ENCODE data around the gene KIRREL3. TPM values are rescaled to one million over a fixed set of nuclear protein-coding genes. Genes with fewer than 3 reads are reported as not detected.

KIRREL3 gene
- polyA plus RNA-seq, 3 donors, result 2.1 to 2.6 (median 2.5) TPM

GRCh38 chr11:126711977-126712625 is 288.5 kb downstream of the KIRREL3 start:
- DNase-seq (ENCODE audit: extremely low read depth in 1 of 11, low read depth in 9 of 11, low spot score in 4 of 11), result no peak

- no peak for DNase-seq (ENCODE audit: extremely low read depth in 1 of 11, low read depth in 9 of 11, low spot score in 4 of 11)
These were observed 289.7 kb downstream of the KIRREL3 start for GRCh38 chr11:126710804-126711399.

DNA sequence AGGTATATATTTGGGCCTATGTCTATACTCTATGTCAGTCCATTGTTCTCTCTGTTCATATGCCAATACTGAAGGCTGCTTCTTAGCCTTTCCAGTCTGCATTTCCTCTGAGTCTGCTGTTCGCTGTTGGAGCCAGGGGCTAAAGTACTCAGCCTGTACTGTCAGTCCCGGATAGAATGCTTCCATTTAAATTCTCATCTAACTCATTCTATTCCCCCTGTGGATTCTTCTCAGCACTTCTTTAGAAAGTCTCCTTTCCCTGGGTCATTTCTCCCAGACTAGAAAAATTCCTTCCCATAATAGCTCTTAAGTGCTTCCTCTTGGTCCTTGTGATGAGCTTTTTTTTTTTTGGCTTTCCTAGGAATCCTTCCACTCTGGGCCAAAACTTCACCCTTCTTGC is 293.1 kb downstream of the KIRREL3 start:
- no peak for DNase-seq (ENCODE audit: extremely low read depth in 1 of 11, low read depth in 9 of 11, low spot score in 4 of 11)

- peak in 1 of 11 donors; percentile 10 for DNase-seq (ENCODE audit: extremely low read depth in 1 of 11, low read depth in 9 of 11, low spot score in 4 of 11)
These were observed 296.5 kb downstream of the KIRREL3 start for GRCh38 chr11:126704096-126704495.

DNA sequence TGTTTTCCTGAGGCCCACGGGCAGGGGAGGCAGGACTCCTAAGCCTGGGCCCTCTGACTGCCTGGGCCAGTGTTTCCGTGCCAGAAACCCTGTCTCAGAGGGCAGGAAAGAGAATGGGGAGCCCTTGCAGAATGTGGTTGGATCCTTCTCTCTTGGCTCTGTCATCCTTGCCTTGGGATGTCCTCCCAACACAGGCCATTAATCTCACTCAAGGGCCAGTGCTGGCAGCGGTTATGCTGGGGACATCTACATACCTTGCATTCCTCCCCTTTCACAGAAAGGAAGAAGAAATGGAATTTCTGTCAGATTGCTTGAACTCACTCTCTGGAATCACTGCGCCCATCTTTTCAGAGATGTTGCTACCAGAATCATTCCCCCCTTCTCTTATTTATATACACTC is 296.9 kb downstream of the KIRREL3 start:
- DNase-seq (ENCODE audit: extremely low read depth in 1 of 11, low read depth in 9 of 11, low spot score in 4 of 11), result no peak

DNA sequence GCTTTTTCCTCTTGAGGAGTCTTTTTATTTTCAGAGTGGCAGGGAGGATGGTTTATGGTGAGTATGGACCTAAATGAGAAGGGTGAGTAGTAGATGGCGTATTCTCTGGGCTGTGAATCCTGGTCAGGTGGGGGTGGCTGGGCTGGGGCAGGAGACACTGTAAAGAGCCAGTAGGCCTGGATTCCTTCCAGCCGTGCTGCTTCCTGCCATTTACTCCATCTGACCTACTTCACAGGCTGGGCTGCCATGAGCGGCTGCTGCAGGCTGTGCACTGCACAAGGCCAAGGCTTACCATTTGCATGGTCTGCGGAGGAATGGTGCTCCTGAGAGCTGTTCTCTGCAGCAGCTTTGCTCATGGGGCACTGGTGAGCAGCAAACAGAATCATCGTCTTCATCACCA is 297.6 kb downstream of the KIRREL3 start:
- DNase-seq (ENCODE audit: extremely low read depth in 1 of 11, low read depth in 9 of 11, low spot score in 4 of 11), result peak in 1 of 11 donors; percentile 12

GRCh38 chr11:126702165-126702720 is 298.3 kb downstream of the KIRREL3 start:
- no peak for DNase-seq (ENCODE audit: extremely low read depth in 1 of 11, low read depth in 9 of 11, low spot score in 4 of 11)

DNA sequence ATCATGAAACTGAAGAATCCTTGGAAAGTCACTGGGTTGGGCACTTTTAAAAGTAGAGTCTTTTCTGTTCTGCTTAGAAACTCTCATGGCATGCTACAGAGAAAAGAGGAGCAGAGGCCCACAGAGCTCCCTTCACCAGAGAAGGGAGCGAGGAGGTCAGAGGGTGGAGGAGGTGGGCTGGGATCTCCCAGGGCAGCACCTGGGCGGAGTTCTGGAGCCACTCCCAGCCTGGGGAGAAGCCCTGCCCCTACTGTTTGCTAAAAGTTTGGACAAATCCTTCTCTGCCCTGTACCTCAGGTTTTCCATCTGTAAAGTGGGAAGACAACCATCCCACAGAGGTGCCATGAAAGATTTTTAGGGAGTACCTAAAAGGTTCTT is 299.1 kb downstream of the KIRREL3 start:
- no peak for DNase-seq (ENCODE audit: extremely low read depth in 1 of 11, low read depth in 9 of 11, low spot score in 4 of 11)

- DNase-seq (ENCODE audit: extremely low read depth in 1 of 11, low read depth in 9 of 11, low spot score in 4 of 11), result no peak
These were observed 299.6 kb downstream of the KIRREL3 start for GRCh38 chr11:126700768-126701519.

- no peak for DNase-seq (ENCODE audit: extremely low read depth in 1 of 11, low read depth in 9 of 11, low spot score in 4 of 11)
These were observed 302.0 kb downstream of the KIRREL3 start for GRCh38 chr11:126698576-126698975.

DNA sequence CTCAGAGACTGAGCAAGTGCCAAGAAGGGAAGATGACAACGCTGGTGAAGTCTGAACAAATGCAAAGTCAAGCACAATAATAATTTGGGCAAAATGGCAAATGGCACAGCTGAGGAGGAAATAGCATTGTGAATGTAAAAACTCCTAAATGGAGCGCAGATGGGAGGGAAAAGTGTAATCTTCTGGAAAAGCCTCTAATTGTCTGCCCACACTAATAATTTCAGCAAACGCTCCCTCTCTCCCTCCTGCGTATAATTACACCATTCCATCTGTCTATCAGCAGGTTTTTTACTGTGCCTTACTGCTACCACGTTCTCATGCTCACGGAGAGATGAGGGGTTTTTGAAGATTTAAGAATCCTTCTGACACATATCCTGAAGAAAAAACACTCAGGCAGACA is 302.6 kb downstream of the KIRREL3 start:
- DNase-seq (ENCODE audit: extremely low read depth in 1 of 11, low read depth in 9 of 11, low spot score in 4 of 11), result no peak

DNA sequence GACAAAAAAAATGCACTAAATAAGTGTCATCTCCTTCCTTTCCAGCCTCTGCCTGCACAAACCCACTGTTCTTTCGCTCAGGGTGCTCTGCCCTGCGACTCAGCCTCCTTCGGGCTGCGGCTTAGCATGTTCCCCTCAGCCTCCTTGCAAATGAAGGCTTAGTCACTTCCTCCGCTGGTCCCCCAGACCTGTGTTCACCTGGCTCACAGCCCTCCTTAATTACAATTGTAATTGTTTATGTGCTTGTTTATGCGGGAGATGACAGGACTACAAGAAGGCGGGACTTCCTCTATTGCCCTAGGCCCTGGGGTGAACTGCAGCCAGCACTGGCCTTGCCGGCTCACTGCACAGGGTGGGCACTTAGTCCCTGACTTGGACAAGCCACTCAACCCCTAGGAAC is 303.6 kb downstream of the KIRREL3 start:
- DNase-seq (ENCODE audit: extremely low read depth in 1 of 11, low read depth in 9 of 11, low spot score in 4 of 11), result no peak

DNA sequence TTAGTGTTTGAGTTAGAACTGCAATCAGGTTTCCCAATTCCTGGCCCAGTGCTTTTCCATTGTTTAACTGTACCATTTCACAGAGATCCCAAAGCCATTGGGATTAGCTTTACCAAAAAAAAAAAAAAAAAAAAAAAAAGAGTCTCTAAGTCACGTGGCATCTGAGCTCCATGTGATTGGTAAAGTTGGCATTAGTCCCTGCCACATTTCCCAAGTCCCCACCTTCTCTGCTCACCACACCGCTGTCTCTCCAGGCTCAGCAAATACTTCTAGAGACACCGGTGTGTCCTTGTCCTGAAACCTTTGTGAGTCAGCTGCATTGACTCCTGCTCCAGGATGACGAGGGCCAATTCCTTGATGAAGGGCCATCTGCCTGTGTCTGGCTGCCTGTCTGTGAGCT is 305.3 kb downstream of the KIRREL3 start:
- no peak for DNase-seq (ENCODE audit: extremely low read depth in 1 of 11, low read depth in 9 of 11, low spot score in 4 of 11)

GRCh38 chr11:126694065-126694625 is 306.4 kb downstream of the KIRREL3 start:
- no peak for DNase-seq (ENCODE audit: extremely low read depth in 1 of 11, low read depth in 9 of 11, low spot score in 4 of 11)

- no peak for DNase-seq (ENCODE audit: extremely low read depth in 1 of 11, low read depth in 9 of 11, low spot score in 4 of 11)
These were observed 313.1 kb downstream of the KIRREL3 start for GRCh38 chr11:126687477-126687876.

- no peak for DNase-seq (ENCODE audit: extremely low read depth in 1 of 11, low read depth in 9 of 11, low spot score in 4 of 11)
These were observed 313.6 kb downstream of the KIRREL3 start for GRCh38 chr11:126686938-126687337.

- no peak for DNase-seq (ENCODE audit: extremely low read depth in 1 of 11, low read depth in 9 of 11, low spot score in 4 of 11)
These were observed 316.5 kb downstream of the KIRREL3 start for GRCh38 chr11:126683766-126684728.

DNA sequence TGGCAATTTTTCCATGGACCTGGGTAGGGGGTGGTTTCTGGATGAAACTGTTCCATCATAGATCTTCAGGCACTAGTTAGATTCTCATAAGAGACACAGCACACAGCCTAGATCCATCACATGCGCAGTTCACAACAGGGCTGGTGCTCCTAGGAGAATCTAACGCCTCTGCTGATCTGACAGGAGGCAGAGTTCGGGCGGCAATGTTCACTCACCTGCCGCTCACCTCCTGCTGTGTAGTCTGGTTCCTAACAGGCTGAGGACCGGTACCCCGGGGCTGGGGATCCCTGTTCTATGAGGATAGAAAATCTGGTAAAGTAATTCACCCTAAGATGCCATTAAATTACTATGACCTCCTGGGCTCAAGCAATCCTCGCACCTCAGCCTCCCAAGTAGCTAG is 318.0 kb downstream of the KIRREL3 start:
- no peak for DNase-seq (ENCODE audit: extremely low read depth in 1 of 11, low read depth in 9 of 11, low spot score in 4 of 11)

DNA sequence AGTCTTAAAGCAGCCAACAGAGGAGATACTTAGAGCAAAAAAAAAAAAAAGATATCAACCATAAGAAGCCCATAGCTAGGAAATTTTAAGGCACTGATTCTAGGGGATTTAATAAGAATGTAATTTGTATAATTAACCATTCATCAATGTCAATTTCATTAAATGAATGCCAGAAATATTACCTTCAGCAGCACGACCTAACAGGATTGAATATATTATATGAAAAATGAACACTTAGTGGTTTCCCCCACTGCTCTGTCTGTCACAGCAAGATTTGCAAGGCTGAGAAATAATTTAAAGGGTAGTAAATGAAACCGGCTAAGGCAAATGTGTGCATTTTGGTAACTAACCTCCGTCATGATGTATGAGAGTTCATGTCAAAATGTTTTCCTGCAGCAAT is 319.9 kb downstream of the KIRREL3 start:
- no peak for DNase-seq (ENCODE audit: extremely low read depth in 1 of 11, low read depth in 9 of 11, low spot score in 4 of 11)

Data from renal cortex interstitium (tissue), 11 donors.